Chondrocyte (in vitro differentiated cells): ENCODE measurements around the gene DYNC1I1. TPM values are rescaled to one million over a fixed set of nuclear protein-coding genes. Genes with fewer than 3 reads are reported as not detected.

Experiments used
- DNase-seq: peaks from one replicate; pipeline ENCODE4 v3.0.0; 2021; ENCODE audit warnings: mixed read lengths, low spot score
- H3K27ac Mint-ChIP-seq: one replicate; pipeline ENCODE4 v1.8.0; 2021; ENCODE audit warnings: mild to moderate bottlenecking, moderate library complexity, mixed read lengths; ENCODE audit not compliant: unreplicated experiment
- H3K27me3 Mint-ChIP-seq: 2 replicates; pipeline ENCODE4 v1.8.0; 2021; ENCODE audit warnings: low read depth, mixed read lengths
- H3K36me3 Mint-ChIP-seq: 2 replicates; pipeline ENCODE4 v1.8.0; 2021; ENCODE audit warnings: low read depth, mixed read lengths
- H3K4me1 Mint-ChIP-seq: 2 replicates; pipeline ENCODE4 v1.8.0; 2021; ENCODE audit warnings: low read depth, mild to moderate bottlenecking, mixed read lengths
- H3K4me3 Mint-ChIP-seq: one replicate; pipeline ENCODE4 v1.8.0; 2021; ENCODE audit warnings: mild to moderate bottlenecking, moderate library complexity, mixed read lengths; ENCODE audit not compliant: unreplicated experiment
- H3K9me3 Mint-ChIP-seq: 2 replicates; pipeline ENCODE4 v1.8.0; 2021; ENCODE audit warnings: low read depth, mixed read lengths
- CTCF ChIP-seq: fragments of 200-600 bp; sonication (generic); IDR thresholded peaks from 2 replicates; pipeline ENCODE4 v1.5.0; 2021; ENCODE audit warnings: antibody characterized with exemption, mild to moderate bottlenecking, moderate library complexity
- total RNA-seq: library from RNA; stranded (reverse); gene quantifications from 3 replicates; pipeline ENCODE4 v1.2.1, GENCODE V29; 2021

Gene DYNC1I1
- total RNA-seq, 1 donor from 2014 or later, result 17.4 TPM

- DNase-seq, result no peak
- Mint-ChIP-seq H3K9me3 (no peaks in the 10 kb centered on the region), H3K27me3 (no peaks in the 10 kb centered on the region), H3K4me1 (peaks cover 27% of the 10 kb centered on the region), H3K36me3 (peaks cover 9% of the 10 kb centered on the region), H3K4me3 (no peak overlapping the region), H3K27ac (no peak overlapping the region)
- no peak for TF ChIP-seq CTCF
Observed at GRCh38 chr7:96016056-96016586, 243.8 kb downstream of the DYNC1I1 start.

DNA sequence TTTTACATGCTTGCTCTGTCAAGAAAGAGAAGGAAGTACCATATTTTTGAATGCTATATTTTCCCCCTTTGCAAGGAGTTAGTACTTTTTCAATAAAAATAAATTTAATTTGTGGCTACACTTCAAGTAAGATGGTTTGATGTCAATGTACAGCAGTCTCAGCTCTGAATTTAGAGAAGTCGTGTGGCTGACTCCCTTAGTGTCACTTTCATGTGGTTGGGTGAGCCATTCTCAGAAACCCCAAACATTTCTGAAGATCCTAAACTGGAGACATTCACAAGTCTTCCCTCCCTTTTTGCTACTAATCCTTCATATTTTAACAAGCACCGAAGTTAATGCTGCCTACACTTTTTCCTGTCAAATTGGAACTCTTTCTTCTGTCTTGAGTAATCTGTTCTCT is 244.4 kb downstream of the DYNC1I1 start:
- Mint-ChIP-seq H3K27me3 (no peaks in the 10 kb centered on the region), H3K4me1 (peaks cover 27% of the 10 kb centered on the region), H3K4me3 (no peak overlapping the region), H3K27ac (no peak overlapping the region), H3K36me3 (peaks cover 9% of the 10 kb centered on the region), H3K9me3 (no peaks in the 10 kb centered on the region)
- DNase-seq, result no peak
- TF ChIP-seq CTCF, result no peak

GRCh38 chr7:96017877-96018276 is 245.5 kb downstream of the DYNC1I1 start:
- Mint-ChIP-seq H3K36me3 (peaks cover 5% of the 10 kb centered on the region), H3K4me1 (peaks cover 27% of the 10 kb centered on the region), H3K27me3 (no peaks in the 10 kb centered on the region), H3K4me3 (no peak overlapping the region), H3K9me3 (no peaks in the 10 kb centered on the region), H3K27ac (no peak overlapping the region)
- TF ChIP-seq CTCF, result no peak
- DNase-seq, result no peak

DNA sequence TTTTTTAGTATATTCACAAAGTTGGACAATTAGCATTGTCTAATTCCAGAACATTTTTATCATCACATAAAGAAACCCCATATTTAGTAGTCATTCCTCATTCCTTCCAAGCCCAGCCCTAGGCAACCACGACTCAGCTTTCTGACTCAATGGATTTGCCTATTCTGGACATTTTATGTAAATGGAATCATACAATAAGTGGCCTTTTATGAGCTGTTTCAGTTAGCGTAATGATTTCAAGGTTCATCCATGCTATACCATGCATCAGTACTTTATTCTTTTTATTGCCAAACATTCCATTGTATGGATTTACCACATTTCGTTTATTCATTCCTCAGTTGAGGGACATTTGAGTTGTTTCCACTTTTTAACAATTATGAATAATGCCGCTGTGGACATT is 249.2 kb downstream of the DYNC1I1 start:
- Mint-ChIP-seq H3K36me3 (peaks cover 2% of the 10 kb centered on the region), H3K4me3 (no peak overlapping the region), H3K27me3 (no peaks in the 10 kb centered on the region), H3K27ac (no peak overlapping the region), H3K9me3 (no peaks in the 10 kb centered on the region), H3K4me1 (peaks cover 16% of the 10 kb centered on the region)
- no peak for TF ChIP-seq CTCF
- DNase-seq, result no peak

- no peak overlapping the region for H3K27ac Mint-ChIP-seq
- no peak for DNase-seq
Observed at GRCh38 chr7:96023387-96023786, 251.0 kb downstream of the DYNC1I1 start.

More at GRCh38 chr7:96023387-96023786, 251.0 kb downstream of the DYNC1I1 start:
- Mint-ChIP-seq H3K9me3 (no peaks in the 10 kb centered on the region), H3K4me3 (no peak overlapping the region), H3K36me3 (peaks cover 7% of the 10 kb centered on the region), H3K4me1 (peaks cover 13% of the 10 kb centered on the region), H3K27me3 (no peaks in the 10 kb centered on the region)
- no peak for TF ChIP-seq CTCF
